Liver (tissue), 3 donors: ENCODE results near the gene SLC35G2.
"Not testable (repeated sequence)": the region's sequence is repeated elsewhere in the genome, so short reads cannot be mapped to it uniquely, and the experiment has no call there.

Experiments used
- FOXA1 ChIP-seq: IDR thresholded peaks from 2 replicates; pipeline ENCODE4 v1.6.1; 2016; ENCODE audit warnings: antibody characterized with exemption
- JUND ChIP-seq, 2 donors: IDR thresholded peaks; 2 replicates each; pipeline ENCODE4 v1.6.1; 2016; ENCODE audit warnings: antibody characterized with exemption in 2 of 2
- RAD21 ChIP-seq, 2 donors: IDR thresholded peaks; 2 replicates each; pipeline ENCODE4 v1.6.1; 2016; ENCODE audit warnings: antibody characterized with exemption in 2 of 2, mild to moderate bottlenecking in 2 of 2
- RXRA ChIP-seq, 2 donors: IDR thresholded peaks; 2 replicates each; pipeline ENCODE4 v1.6.1; 2017 to 2018; ENCODE audit warnings: antibody characterized with exemption in 2 of 2, mild to moderate bottlenecking in 1 of 2
- SP1 ChIP-seq: IDR thresholded peaks from 2 replicates; pipeline ENCODE4 v1.6.1; 2018; ENCODE audit warnings: antibody characterized with exemption, mild to moderate bottlenecking
- TAF1 ChIP-seq: conservative IDR thresholded peaks from 2 replicates; pipeline ENCODE4 v1.6.1; 2016; ENCODE audit warnings: antibody characterized with exemption, mild to moderate bottlenecking
- YY1 ChIP-seq: IDR thresholded peaks from 2 replicates; pipeline ENCODE4 v1.6.1; 2016; ENCODE audit warnings: antibody characterized with exemption, mild to moderate bottlenecking
- TF ChIP-seq, protein P1 (sequence below): fragments of 150-350 bp; IDR thresholded peaks from 2 replicates; pipeline ENCODE4 v1.5.1; 2017; ENCODE audit warnings: improper control_type of control experiment, low read depth, low read length; ENCODE audit not compliant: missing input control
- TF ChIP-seq, protein P2 (sequence below): IDR thresholded peaks from 2 replicates; pipeline ENCODE4 v1.6.1; 2016; ENCODE audit warnings: antibody characterized with exemption
- TF ChIP-seq, protein P3 (sequence below): IDR thresholded peaks from 2 replicates; pipeline ENCODE4 v1.6.1; 2016; ENCODE audit warnings: antibody characterized with exemption
- donor health status: healthy.
- donor health status: healthy.

DNA sequence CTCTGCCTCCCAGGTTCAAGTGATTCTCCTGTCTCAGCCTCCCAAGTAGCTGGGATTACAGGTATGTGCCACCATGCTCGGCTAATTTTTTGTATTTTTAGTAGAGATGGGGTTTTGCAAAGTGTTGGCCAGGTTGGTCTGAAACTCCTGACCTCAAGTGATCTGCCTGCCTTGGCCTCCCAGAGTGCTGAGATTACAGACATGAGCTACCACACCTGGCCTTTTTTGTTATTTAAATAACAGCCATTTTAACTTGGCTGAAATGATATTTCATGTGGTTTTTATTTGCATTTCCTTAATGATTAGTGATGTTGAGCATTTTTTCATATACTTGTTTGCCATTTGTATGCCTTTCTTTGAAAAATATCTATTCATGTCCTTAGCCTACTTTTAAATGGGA, 78.2 kb downstream of the SLC35G2 start:
- TF ChIP-seq, protein P1, sequence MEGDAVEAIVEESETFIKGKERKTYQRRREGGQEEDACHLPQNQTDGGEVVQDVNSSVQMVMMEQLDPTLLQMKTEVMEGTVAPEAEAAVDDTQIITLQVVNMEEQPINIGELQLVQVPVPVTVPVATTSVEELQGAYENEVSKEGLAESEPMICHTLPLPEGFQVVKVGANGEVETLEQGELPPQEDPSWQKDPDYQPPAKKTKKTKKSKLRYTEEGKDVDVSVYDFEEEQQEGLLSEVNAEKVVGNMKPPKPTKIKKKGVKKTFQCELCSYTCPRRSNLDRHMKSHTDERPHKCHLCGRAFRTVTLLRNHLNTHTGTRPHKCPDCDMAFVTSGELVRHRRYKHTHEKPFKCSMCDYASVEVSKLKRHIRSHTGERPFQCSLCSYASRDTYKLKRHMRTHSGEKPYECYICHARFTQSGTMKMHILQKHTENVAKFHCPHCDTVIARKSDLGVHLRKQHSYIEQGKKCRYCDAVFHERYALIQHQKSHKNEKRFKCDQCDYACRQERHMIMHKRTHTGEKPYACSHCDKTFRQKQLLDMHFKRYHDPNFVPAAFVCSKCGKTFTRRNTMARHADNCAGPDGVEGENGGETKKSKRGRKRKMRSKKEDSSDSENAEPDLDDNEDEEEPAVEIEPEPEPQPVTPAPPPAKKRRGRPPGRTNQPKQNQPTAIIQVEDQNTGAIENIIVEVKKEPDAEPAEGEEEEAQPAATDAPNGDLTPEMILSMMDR, result not testable (repeated sequence)
- TF ChIP-seq FOXA1; SP1; RAD21 (IDR thresholded peaks at IDR 0.05); TAF1; JUND (IDR thresholded peaks at IDR 0.05); YY1; RXRA (IDR thresholded peaks at IDR 0.05): not testable (repeated sequence)
- TF ChIP-seq, protein P2, sequence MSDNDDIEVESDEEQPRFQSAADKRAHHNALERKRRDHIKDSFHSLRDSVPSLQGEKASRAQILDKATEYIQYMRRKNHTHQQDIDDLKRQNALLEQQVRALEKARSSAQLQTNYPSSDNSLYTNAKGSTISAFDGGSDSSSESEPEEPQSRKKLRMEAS, result not testable (repeated sequence)
- TF ChIP-seq, protein P3, sequence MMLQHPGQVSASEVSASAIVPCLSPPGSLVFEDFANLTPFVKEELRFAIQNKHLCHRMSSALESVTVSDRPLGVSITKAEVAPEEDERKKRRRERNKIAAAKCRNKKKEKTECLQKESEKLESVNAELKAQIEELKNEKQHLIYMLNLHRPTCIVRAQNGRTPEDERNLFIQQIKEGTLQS, result not testable (repeated sequence)
